Transverse colon (tissue), 4 donors: ENCODE results near the gene BAZ1B. TPM values are rescaled to one million over a fixed set of nuclear protein-coding genes. Genes with fewer than 3 reads are reported as not detected.
"Not testable (repeated sequence)": the region's sequence is repeated elsewhere in the genome, so short reads cannot be mapped to it uniquely, and the experiment has no call there.

Experiments used
- DNase-seq: peaks from one replicate; pipeline ENCODE4 v3.0.0-alpha.2; 2019
- H3K27ac ChIP-seq, 4 donors: fragments of 200-600 bp; sonication (generic); 2 replicates each; pipeline ENCODE4 v1.5.1; 2016 to 2018; ENCODE audit warnings: inconsistent platforms in 4 of 4
- H3K27me3 ChIP-seq: fragments of 200-600 bp; sonication (generic); 2 replicates; pipeline ENCODE4 v1.5.1; 2017; ENCODE audit warnings: inconsistent platforms
- H3K36me3 ChIP-seq, 4 donors: fragments of 200-600 bp; sonication (generic); 2 replicates each; pipeline ENCODE4 v1.5.1; 2017 to 2019; ENCODE audit warnings: inconsistent platforms in 4 of 4
- H3K4me1 ChIP-seq, 4 donors: fragments of 200-600 bp; sonication (generic); 2 replicates each; pipeline ENCODE4 v1.5.1; 2017 to 2020; ENCODE audit warnings: inconsistent platforms in 4 of 4
- H3K4me3 ChIP-seq, 4 donors: fragments of 200-600 bp; sonication (generic); 1 replicate in 1 of 4; 2 replicates in 3 of 4; pipeline versions ENCODE4 v1.5.1 to v1.6.1; 2017 to 2019; ENCODE audit warnings: inconsistent platforms in 4 of 4
- H3K9me3 ChIP-seq, 2 donors: fragments of 200-600 bp; sonication (generic); 2 replicates each; pipeline ENCODE4 v1.5.1; 2017 to 2019; ENCODE audit warnings: inconsistent platforms in 2 of 2
- EP300 ChIP-seq: sonication (generic); formaldehyde crosslinking; IDR thresholded peaks from one replicate; pipeline ENCODE4 v1.6.1; 2017; ENCODE audit warnings: antibody characterized with exemption, low read depth
- POLR2A ChIP-seq: fragments of 450-650 bp; IDR thresholded peaks from one replicate; pipeline ENCODE4 v1.6.1; 2016; ENCODE audit warnings: antibody characterized with exemption, mild to moderate bottlenecking, moderate library complexity
- POLR2AphosphoS5 ChIP-seq, 3 donors: sonication (generic); formaldehyde crosslinking; IDR thresholded peaks; one replicate each; pipeline ENCODE4 v1.6.1; 2016; ENCODE audit warnings: antibody characterized with exemption in 3 of 3
- WGBS, 2 donors: methylation state at CpG; one replicate each; pipeline ENCODE4 v1.1.5; 2018; ENCODE audit warnings: low coverage in 1 of 2; 5-methylcytosine and 5-hydroxymethylcytosine counted together
- in situ Hi-C, 4 donors: fragments of 200-750 bp; cut with MboI; loops; one replicate each; pipeline versions ENCODE4 v1.15.0 to v1.15.1; 2017; ENCODE audit warnings: low sequenced_read_pairs in 3 of 4, low pct_ligation_motif_present in 1 of 4, low pct_unique_long_range_greater_than_20kb in 1 of 4
- intact Hi-C: fragments of 100-400 bp; cut with DNase I; formaldehyde crosslinking; loops from one replicate; pipeline ENCODE4 v1.15.1; 2023; ENCODE audit warnings: low total_unique reads
- total RNA-seq, 4 donors: library from RNA; depleted of rRNA; stranded (reverse); fragments of >200 nt; gene quantifications; one replicate each; pipeline ENCODE4 v1.1.0, GENCODE V29; 2016
- TF ChIP-seq, protein P1 (sequence below), 5 experiments: fragments of 200-600 bp in 3 of 5; fragments of 450-650 bp in 2 of 5; sonication (generic) in 3 of 5; IDR thresholded peaks; 1 replicate in 2 of 5; 2 replicates in 3 of 5; pipeline ENCODE4 v1.5.1; 2016 to 2017; ENCODE audit warnings: antibody characterized with exemption in 5 of 5, inconsistent platforms in 3 of 5, mild to moderate bottlenecking in 2 of 5, moderate library complexity in 1 of 5

BAZ1B gene
- total RNA-seq, 4 donors from 2014 or later = 28.7 to 48.0 (median 33.7) TPM

DNA sequence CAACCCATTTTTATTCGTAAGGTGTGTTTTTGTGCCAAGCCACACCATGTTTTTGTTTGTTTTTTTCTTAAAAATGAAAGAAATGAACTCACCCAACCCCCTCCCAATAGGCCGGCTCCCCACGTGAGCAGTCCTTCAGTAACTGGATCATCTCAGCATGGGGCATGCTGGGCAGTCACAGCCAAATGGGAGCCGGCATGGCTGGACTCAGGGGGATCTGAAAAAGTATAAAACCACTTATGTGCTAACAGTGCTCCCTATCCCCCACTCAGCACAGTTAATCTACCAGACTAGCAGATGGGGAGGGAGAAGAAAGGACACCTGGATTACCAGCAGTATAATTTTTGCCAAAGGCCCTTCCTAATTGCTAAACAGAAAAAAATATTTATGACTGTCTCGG, 39.3 kb downstream of the BAZ1B start:
- WGBS, 2 donors = 91 to 92% methylated on average over 3 to 5 of the region's 5 CpGs
- intact Hi-C loops (no loop called here), in situ Hi-C loops (no loop called here)
- TF ChIP-seq, protein P1, sequence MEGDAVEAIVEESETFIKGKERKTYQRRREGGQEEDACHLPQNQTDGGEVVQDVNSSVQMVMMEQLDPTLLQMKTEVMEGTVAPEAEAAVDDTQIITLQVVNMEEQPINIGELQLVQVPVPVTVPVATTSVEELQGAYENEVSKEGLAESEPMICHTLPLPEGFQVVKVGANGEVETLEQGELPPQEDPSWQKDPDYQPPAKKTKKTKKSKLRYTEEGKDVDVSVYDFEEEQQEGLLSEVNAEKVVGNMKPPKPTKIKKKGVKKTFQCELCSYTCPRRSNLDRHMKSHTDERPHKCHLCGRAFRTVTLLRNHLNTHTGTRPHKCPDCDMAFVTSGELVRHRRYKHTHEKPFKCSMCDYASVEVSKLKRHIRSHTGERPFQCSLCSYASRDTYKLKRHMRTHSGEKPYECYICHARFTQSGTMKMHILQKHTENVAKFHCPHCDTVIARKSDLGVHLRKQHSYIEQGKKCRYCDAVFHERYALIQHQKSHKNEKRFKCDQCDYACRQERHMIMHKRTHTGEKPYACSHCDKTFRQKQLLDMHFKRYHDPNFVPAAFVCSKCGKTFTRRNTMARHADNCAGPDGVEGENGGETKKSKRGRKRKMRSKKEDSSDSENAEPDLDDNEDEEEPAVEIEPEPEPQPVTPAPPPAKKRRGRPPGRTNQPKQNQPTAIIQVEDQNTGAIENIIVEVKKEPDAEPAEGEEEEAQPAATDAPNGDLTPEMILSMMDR (IDR thresholded peaks at IDR 0.05) = no peak
- no peak for TF ChIP-seq POLR2AphosphoS5 (IDR thresholded peaks at IDR 0.05)
- TF ChIP-seq EP300 = no peak
- no peak for TF ChIP-seq POLR2A
- H3K4me3 ChIP-seq = no peak overlapping the region
- H3K9me3 ChIP-seq = no peaks in the 10 kb centered on the region
- no peaks in the 10 kb centered on the region for H3K4me1 ChIP-seq
- no peak overlapping the region for H3K27ac ChIP-seq
- DNase-seq = no peak
- no peaks in the 10 kb centered on the region for H3K27me3 ChIP-seq
- peaks cover 0 to 56% (median 19%) of the 10 kb centered on the region in 4 donors for H3K36me3 ChIP-seq

- H3K4me3 ChIP-seq, H3K27ac ChIP-seq, H3K9me3 ChIP-seq, DNase-seq, in situ Hi-C loops, H3K4me1 ChIP-seq, intact Hi-C loops, H3K27me3 ChIP-seq: not testable (repeated sequence)
- peaks cover 0 to 58% (median 22%) of the 10 kb centered on the region in 4 donors for H3K36me3 ChIP-seq
- 91% methylated on average over 5 to 12 of the region's 12 CpGs for WGBS, 2 donors
These were observed 40.6 kb downstream of the BAZ1B start for GRCh38 chr7:73481521-73481920.

GRCh38 chr7:73478549-73478948, 43.5 kb downstream of the BAZ1B start:
- in situ Hi-C loops = no loop called here
- peaks cover 0 to 58% (median 28%) of the 10 kb centered on the region in 4 donors for H3K36me3 ChIP-seq
- no peaks in the 10 kb centered on the region for H3K4me1 ChIP-seq

DNA sequence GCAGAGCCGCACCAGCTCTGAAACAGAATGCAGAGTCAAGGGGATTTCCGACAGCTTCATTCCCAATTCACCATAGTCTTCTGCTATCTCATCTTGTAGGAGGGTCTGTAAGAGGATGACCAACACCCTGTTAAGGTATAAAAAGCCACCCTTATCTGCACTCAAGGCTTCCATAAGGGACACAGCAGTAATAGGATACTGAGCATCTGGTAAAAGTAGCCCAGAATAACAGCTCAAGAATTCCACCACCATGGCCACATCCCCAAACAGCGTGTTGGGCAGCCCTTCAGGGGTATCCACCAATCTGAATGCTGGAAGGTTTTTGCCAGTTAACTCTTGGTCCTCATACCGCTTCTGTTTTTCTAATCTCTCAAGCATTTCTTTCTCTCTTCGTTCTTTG, 44.7 kb downstream of the BAZ1B start:
- Histone ChIP-seq H3K27me3 (no peaks in the 10 kb centered on the region), H3K27ac (no peak overlapping the region), H3K9me3 (no peaks in the 10 kb centered on the region), H3K4me1 (no peaks in the 10 kb centered on the region), H3K4me3 (no peak overlapping the region), H3K36me3 (peaks cover 0 to 52% (median 26%) of the 10 kb centered on the region in 4 donors)
- no peak for DNase-seq
- TF ChIP-seq POLR2AphosphoS5 (IDR thresholded peaks at IDR 0.05) = no peak
- TF ChIP-seq, protein P1 (IDR thresholded peaks at IDR 0.05) = no peak
- no peak for TF ChIP-seq POLR2A
- TF ChIP-seq EP300 = no peak
- 86 to 100% methylated on average over 2 to 5 of the region's 5 CpGs for WGBS, 2 donors
- intact Hi-C loops = no loop called here
- in situ Hi-C loops = no loop called here

More at GRCh38 chr7:73478549-73478948, 43.5 kb downstream of the BAZ1B start:
- Histone ChIP-seq H3K9me3 (no peaks in the 10 kb centered on the region), H3K27me3 (no peaks in the 10 kb centered on the region), H3K27ac (no peak overlapping the region), H3K4me3 (no peak overlapping the region)
- no peak for DNase-seq
- intact Hi-C loops = no loop called here
- TF ChIP-seq POLR2A = no peak
- no peak for TF ChIP-seq POLR2AphosphoS5 (IDR thresholded peaks at IDR 0.05)
- TF ChIP-seq EP300 = no peak
- TF ChIP-seq, protein P1 (IDR thresholded peaks at IDR 0.05) = no peak

- Histone ChIP-seq H3K36me3 (peaks cover 0 to 51% (median 28%) of the 10 kb centered on the region in 4 donors), H3K4me1 (no peaks in the 10 kb centered on the region), H3K4me3 (no peak overlapping the region), H3K9me3 (no peaks in the 10 kb centered on the region), H3K27me3 (no peaks in the 10 kb centered on the region), H3K27ac (no peak overlapping the region)
- intact Hi-C loops = no loop called here
- in situ Hi-C loops = no loop called here
- 87 to 92% methylated on average over 5 of the region's 5 CpGs for WGBS, 2 donors
- DNase-seq = no peak
- TF ChIP-seq POLR2A (no peak), EP300 (no peak)
These were observed 51.9 kb downstream of the BAZ1B start for GRCh38 chr7:73470208-73470607.

- DNase-seq, H3K27me3 ChIP-seq, H3K9me3 ChIP-seq, in situ Hi-C loops, H3K27ac ChIP-seq, H3K4me3 ChIP-seq, H3K4me1 ChIP-seq, intact Hi-C loops: not testable (repeated sequence)
- peaks cover 0 to 79% (median 40%) of the 10 kb centered on the region in 4 donors for H3K36me3 ChIP-seq
- WGBS, 2 donors = 84 to 100% methylated on average over 4 to 6 of the region's 6 CpGs
These were observed 55.0 kb downstream of the BAZ1B start for GRCh38 chr7:73467046-73467445.
